WTC11 (cell line): ENCODE data around the gene ZMYND8.

ENCODE experiments used
- CBFB ChIP-seq: sonication (generic); formaldehyde crosslinking; IDR thresholded peaks from 2 replicates; pipeline ENCODE4 v1.8.1; 2022; ENCODE audit warnings: mild to moderate bottlenecking, low read depth, missing genetic modification reagents
- GTF2I ChIP-seq: fragments of 250-450 bp; sonication (Bioruptor Pico); conservative IDR thresholded peaks from 2 replicates; pipeline ENCODE4 v1.4.0; 2021; ENCODE audit warnings: mild to moderate bottlenecking
- NFYB ChIP-seq: sonication (generic); formaldehyde crosslinking; conservative IDR thresholded peaks from 2 replicates; pipeline ENCODE4 v1.8.0; 2022; ENCODE audit warnings: low read depth, missing genetic modification reagents
- NR1H2 ChIP-seq: sonication (generic); formaldehyde crosslinking; IDR thresholded peaks from 2 replicates; pipeline ENCODE4 v1.9.0; 2021; ENCODE audit warnings: mild to moderate bottlenecking, moderate library complexity, missing genetic modification reagents
- ZNF232 ChIP-seq: sonication (generic); formaldehyde crosslinking; IDR thresholded peaks from 2 replicates; pipeline ENCODE4 v1.8.0; 2022; ENCODE audit warnings: mild to moderate bottlenecking, missing genetic modification reagents
- TF ChIP-seq, protein P1 (sequence below): fragments of 200-600 bp; IDR thresholded peaks from 2 replicates; pipeline ENCODE4 v1.8.0; 2022; ENCODE audit warnings: antibody characterized with exemption
- TF ChIP-seq, protein P2 (sequence below): sonication (generic); formaldehyde crosslinking; IDR thresholded peaks from 2 replicates; pipeline ENCODE4 v1.8.1; 2023; ENCODE audit warnings: mild to moderate bottlenecking, missing genetic modification reagents

DNA sequence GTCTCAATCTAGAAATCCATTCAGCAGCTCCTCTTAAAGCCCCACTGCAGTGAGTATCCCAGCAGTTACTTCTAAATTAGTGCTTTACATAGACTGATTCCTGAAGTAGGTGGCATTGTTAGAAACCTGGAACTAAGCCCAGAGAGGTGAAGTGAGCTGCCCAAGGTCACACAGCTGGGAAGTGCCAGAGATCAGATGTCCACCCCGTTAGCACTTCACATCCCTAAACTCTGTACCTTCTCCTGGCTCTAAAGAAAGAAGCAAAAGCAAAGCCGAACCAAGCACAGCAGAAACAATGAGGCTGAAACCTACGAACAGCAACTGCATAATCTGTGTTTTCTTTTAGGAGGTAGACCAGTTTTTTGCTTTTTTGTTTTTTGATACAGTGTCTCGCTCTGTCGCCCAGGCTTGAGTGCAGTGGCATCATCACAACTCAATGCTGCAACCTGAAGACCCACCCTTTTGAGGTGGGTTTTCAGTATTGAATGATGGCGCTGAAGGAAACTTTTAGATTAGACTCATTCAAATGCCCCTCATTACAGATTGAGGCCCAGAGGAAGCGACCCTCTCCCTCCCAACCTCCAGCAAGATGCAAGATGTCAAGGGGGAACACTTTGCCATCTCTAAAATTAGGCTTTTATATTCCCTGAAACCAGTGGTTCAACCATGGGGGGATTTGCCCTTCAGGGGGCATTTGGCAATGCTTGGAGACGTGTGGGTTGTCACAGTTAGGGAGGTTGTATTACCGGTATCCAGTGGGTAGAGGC is 3.2 kb upstream of the ZMYND8 start:
- TF ChIP-seq, protein P1, sequence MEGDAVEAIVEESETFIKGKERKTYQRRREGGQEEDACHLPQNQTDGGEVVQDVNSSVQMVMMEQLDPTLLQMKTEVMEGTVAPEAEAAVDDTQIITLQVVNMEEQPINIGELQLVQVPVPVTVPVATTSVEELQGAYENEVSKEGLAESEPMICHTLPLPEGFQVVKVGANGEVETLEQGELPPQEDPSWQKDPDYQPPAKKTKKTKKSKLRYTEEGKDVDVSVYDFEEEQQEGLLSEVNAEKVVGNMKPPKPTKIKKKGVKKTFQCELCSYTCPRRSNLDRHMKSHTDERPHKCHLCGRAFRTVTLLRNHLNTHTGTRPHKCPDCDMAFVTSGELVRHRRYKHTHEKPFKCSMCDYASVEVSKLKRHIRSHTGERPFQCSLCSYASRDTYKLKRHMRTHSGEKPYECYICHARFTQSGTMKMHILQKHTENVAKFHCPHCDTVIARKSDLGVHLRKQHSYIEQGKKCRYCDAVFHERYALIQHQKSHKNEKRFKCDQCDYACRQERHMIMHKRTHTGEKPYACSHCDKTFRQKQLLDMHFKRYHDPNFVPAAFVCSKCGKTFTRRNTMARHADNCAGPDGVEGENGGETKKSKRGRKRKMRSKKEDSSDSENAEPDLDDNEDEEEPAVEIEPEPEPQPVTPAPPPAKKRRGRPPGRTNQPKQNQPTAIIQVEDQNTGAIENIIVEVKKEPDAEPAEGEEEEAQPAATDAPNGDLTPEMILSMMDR: no peak
- TF ChIP-seq NFYB (CRISPR knock-in tag): no peak
- no peak for TF ChIP-seq NR1H2 (CRISPR knock-in tag)
- no peak for TF ChIP-seq CBFB (CRISPR knock-in tag)
- TF ChIP-seq GTF2I (CRISPR knock-in tag): no peak
- TF ChIP-seq ZNF232 (CRISPR knock-in tag): no peak
- TF ChIP-seq, protein P2, sequence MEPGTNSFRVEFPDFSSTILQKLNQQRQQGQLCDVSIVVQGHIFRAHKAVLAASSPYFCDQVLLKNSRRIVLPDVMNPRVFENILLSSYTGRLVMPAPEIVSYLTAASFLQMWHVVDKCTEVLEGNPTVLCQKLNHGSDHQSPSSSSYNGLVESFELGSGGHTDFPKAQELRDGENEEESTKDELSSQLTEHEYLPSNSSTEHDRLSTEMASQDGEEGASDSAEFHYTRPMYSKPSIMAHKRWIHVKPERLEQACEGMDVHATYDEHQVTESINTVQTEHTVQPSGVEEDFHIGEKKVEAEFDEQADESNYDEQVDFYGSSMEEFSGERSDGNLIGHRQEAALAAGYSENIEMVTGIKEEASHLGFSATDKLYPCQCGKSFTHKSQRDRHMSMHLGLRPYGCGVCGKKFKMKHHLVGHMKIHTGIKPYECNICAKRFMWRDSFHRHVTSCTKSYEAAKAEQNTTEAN (CRISPR knock-in tag): no peak
